IPS DF 4.7 (cell line): ENCODE measurements around the gene CCDC6.
"Not testable (repeated sequence)": the region's sequence is repeated elsewhere in the genome, so short reads cannot be mapped to it uniquely, and the experiment has no call there.

Source experiments
- DNase-seq: peaks from one replicate; pipeline ENCODE4 v3.0.0-alpha.2; 2013; ENCODE audit warnings: low spot score; ENCODE audit errors: extremely low read depth

Gene CCDC6

GRCh38 chr10:59812519-59813122 lies 93.7 kb downstream of the CCDC6 start:
- no peak for DNase-seq

DNA sequence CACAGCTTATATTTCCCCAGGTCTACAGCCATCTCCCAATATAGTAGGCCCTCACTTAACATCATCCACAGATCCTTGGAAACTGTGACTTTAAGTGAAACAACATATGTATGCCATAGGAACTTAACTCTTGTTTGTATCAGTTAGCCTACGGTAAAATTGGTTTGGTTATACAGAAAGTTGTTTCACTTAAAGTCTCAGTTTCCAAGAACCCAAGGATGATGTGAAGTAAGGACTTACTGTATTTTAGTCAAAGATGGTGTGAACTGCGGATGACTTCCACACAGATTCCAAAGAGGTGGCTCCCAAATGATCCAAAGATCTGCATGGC lies 96.7 kb downstream of the CCDC6 start:
- DNase-seq: no peak

GRCh38 chr10:59808896-59809643 lies 97.3 kb downstream of the CCDC6 start:
- peak; percentile 7 for DNase-seq

DNA sequence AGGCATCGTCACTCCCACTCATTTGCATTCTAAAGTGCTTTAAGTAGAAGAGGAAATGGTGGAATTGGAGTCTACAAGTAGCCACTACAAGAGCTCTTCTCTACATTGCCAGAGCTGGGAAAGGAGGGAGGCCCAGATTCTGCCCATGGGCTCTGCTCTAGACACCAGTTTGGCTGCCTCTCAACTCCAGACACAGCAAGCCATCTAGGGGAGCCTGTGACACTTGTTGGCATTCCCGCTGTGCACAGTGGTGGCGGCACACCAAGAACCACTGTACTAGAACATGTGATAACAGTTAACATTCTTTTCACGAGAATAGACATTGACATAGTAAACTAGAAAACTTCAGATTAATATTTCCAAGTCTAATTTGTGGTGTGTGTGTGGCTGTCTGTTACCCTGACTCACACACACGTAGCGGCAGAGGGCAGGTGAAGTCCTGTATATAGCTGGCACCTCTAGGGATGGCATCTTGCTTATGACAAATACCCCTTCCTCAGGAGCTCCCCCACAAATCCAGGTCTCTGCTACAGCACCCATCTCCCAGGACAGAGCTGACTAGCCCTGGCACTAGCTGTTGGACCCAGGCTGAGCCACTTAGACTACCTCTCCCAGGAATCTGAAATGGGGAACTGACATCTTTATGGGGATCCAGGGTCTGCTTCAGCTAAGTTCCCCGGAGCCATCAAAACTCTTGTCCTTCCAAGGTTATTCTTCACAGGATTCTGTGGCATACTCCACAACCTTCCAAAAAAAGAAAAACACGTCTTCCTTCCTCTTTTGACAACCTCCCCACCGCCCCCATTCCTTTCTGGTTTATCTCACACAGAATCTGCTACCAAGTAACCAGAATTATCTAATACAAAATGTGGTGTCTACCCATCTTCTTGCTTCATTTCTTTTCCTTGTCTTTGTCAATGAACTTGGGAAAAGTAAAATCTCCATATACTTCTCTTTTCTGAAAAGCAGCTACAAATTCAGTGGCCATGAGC lies 98.4 kb downstream of the CCDC6 start:
- no peak for DNase-seq

DNA sequence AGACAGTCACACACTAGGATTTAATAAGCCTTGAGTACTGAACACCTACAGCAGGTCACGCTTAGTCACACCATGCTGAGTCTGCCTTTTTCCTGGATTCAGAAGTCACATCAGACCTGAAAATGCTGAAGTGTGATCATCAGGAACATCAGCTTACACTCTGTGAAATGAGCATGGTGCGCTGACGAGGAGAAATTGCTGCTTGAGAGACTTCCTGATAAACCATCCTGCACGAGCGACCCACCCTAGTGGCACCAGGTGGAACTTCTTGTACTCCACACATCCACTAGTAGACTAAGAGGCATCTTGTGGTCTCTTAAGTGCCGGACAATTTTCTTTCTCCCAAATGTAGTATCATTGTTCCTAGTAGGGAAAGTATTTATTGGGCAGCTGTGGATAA lies 101.3 kb downstream of the CCDC6 start:
- DNase-seq: peak; percentile 46

- no peak for DNase-seq
Observed at GRCh38 chr10:59804220-59804619, 102.1 kb downstream of the CCDC6 start.

- DNase-seq: no peak
Observed at GRCh38 chr10:59803714-59804113, 102.6 kb downstream of the CCDC6 start.

GRCh38 chr10:59801171-59801570 lies 105.2 kb downstream of the CCDC6 start:
- no peak for DNase-seq

DNA sequence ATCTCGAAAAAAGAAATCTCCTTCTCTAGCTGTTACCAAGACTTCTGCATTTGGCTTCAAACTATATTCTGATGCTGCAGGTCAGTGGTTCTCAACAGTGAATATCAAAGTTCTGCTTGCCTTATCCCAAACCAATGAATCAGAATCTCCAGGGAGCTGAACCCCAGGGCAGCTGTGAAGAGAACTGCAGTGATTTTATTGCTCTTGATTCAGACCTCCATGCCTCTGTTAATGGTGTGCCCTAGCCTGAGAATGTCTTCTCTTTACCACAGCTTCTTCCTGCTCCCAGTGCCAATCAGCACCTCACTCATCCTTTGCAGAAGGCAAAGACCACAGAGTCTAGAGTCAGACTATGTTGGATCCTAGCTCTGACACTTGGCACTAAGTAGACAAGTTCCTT lies 106.9 kb downstream of the CCDC6 start:
- no peak for DNase-seq

GRCh38 chr10:59793919-59794318 lies 112.4 kb downstream of the CCDC6 start:
- no peak for DNase-seq

DNA sequence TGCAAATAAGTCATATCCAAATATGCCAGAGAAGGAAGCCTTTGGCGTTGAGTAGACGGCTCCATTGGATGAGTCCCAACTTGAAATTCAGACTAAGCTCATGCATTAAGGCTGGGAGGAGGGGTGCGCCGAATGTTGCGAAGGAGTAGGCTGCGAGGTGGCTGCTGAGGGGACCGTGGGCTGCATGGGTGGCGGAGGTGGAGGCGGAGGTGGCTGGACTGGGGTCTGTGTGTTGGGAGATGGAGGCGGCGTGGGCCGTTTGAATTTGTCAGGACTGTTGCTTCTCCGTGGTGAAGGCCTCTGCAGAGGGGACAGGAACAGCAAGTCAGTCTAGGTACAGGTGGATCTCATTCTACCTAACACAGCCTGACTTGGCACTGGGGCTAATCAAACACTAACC lies 113.5 kb downstream of the CCDC6 start:
- DNase-seq: no peak

GRCh38 chr10:59791601-59792000 lies 114.8 kb downstream of the CCDC6 start:
- DNase-seq: no peak

DNA sequence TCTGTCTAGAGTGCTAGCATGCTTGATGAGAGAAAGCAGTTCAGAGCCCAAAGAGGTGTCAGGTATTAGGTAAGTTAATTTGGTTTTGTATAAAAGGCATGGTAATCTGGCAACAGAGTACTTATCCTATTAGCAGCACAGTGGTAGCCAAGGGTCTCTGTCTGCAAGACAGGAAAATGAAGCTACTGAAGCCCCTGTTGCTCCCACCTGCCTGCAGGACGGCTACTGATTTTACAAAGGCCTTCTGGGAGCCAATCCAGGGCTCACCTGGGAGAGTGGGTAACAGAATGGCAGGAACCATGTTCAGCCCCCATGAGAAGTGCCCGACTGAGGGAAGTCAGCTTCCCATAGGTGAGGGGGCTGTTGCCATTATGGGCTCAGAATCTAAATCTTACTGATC lies 116.3 kb downstream of the CCDC6 start:
- not testable (repeated sequence) for DNase-seq

GRCh38 chr10:59788914-59789313 lies 117.4 kb downstream of the CCDC6 start:
- DNase-seq: not testable (repeated sequence)

GRCh38 chr10:59787032-59787431 lies 119.3 kb downstream of the CCDC6 start:
- not testable (repeated sequence) for DNase-seq

GRCh38 chr10:59785476-59785875 lies 120.9 kb downstream of the CCDC6 start:
- DNase-seq: not testable (repeated sequence)

DNA sequence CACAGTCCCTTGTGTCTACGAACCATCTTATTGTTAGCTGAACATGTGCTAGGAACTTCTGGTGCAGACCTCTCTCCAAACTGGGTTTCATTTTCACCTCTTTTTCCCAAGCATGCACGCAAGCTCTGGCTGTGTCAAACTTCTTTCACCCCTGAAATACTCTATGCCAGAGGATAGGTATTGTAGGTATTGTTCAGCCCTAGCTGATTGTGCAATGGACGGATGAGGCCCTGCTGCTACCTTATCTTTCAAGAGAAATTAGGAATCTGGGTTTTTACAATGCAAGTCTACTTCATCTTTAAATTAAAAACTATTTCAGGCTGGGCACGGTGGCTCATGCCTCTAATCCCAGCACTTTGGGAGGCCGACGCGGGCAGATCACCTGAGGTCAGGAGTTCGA lies 124.8 kb downstream of the CCDC6 start:
- no peak for DNase-seq

GRCh38 chr10:59779756-59780533 lies 126.4 kb downstream of the CCDC6 start:
- DNase-seq: no peak

GRCh38 chr10:59774451-59774850 lies 131.9 kb downstream of the CCDC6 start:
- no peak for DNase-seq

DNA sequence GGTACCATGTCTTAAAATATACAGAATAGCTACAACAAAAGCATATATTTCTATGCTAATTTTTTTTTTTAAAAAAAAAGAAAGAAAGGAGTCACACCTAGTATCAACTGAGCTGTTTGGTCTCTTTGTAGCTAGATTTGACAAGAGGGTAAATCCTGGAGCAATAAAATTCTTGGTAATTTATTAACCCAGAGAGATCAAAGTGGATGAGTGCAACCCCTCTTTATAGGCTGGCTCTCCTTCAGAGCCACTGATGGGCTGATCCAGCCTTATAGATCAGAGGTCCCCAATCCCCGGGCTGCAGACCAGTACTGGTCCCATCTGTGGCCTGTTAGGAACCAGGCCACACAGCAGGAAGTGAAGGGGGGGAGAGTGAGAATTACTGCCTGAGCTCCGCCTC lies 133.3 kb downstream of the CCDC6 start:
- no peak for DNase-seq

DNA sequence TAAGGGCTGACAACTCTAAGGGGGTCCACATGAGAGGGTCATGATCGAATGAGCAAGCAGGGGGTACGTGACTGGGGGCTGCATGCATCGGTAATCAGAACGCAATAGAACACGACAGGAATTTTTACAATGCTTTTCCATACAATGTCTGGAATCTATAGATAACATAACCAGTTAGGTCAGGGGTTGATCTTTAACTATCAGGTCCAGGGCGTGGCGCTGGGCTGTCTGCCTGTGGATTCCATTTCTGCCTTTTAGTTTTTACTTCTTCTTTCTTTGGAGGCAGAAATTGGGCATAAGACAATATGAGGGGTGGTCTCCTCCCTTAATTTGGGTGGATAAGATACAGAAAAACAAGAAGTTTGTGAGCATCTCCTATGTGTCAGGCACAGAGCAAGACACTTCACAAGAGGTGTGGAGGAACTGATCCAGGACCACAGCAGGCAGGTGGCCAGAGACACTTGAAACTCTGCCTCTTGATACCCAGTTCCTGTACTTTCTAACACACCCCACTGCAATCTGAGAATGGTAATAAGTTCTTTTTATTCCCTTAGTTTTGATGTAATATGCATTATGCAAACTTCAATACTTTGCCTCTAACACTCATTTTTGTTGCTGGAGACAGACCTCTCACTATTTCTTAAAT lies 135.1 kb downstream of the CCDC6 start:
- DNase-seq: no peak
